Neural cell (in vitro differentiated cells): ENCODE measurements around the gene RFX2.

ENCODE experiments used
- CTCF ChIP-seq: fragments of 450-650 bp; IDR thresholded peaks from 2 replicates; pipeline ENCODE4 v1.5.1; 2014; ENCODE audit warnings: antibody characterized with exemption, mild to moderate bottlenecking, moderate library complexity; ENCODE audit not compliant: poor library complexity, severe bottlenecking
- EP300 ChIP-seq: fragments of 450-650 bp; conservative IDR thresholded peaks from 2 replicates; pipeline ENCODE4 v1.6.1; 2014; ENCODE audit warnings: antibody characterized with exemption, mild to moderate bottlenecking, moderate library complexity; ENCODE audit not compliant: poor library complexity, severe bottlenecking
- EZH2 ChIP-seq: fragments of 200-600, 300-800 bp; shearing (Covaris generic), sonication (generic); IDR thresholded peaks from 2 replicates; pipeline ENCODE4 v1.6.1; 2014; ENCODE audit warnings: antibody characterized with exemption, low read length, borderline replicate concordance, mild to moderate bottlenecking; ENCODE audit not compliant: insufficient read depth, poor library complexity, severe bottlenecking
- POLR2AphosphoS5 ChIP-seq: IDR thresholded peaks from 2 replicates; pipeline ENCODE4 v1.6.1; 2012
- RAD21 ChIP-seq: fragments of 450-650 bp; conservative IDR thresholded peaks from 2 replicates; pipeline ENCODE4 v1.6.1; 2014; ENCODE audit warnings: antibody characterized with exemption, mild to moderate bottlenecking, moderate library complexity
- SMC3 ChIP-seq: fragments of 450-650 bp; conservative IDR thresholded peaks from 2 replicates; pipeline ENCODE4 v1.6.1; 2014; ENCODE audit warnings: antibody characterized with exemption, mild to moderate bottlenecking, moderate library complexity; ENCODE audit not compliant: poor library complexity
- TF ChIP-seq, protein P1 (sequence below): IDR thresholded peaks from 2 replicates; pipeline ENCODE4 v1.6.1; 2012; ENCODE audit warnings: borderline replicate concordance

DNA sequence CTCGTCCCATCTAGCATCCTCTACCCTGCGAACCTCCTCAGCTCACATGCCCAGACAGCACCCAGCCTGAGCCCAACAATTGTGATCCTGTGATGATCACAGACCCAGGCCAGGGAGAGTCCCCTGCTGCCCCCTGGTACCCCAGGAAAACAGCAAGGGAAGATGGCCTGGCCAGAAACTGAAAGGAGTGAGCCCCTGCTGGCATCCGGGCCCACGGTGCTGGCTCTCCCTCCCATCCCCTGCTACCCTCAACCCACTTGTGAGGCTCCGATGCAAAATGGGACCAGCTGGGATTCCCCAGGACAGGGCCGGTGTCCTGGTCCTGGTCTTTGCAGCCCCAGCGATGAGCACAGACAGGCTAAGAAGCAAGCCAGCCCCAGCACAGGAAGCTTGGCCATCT lies 146.4 kb downstream of the RFX2 start:
- TF ChIP-seq CTCF = no peak
- TF ChIP-seq, protein P1, sequence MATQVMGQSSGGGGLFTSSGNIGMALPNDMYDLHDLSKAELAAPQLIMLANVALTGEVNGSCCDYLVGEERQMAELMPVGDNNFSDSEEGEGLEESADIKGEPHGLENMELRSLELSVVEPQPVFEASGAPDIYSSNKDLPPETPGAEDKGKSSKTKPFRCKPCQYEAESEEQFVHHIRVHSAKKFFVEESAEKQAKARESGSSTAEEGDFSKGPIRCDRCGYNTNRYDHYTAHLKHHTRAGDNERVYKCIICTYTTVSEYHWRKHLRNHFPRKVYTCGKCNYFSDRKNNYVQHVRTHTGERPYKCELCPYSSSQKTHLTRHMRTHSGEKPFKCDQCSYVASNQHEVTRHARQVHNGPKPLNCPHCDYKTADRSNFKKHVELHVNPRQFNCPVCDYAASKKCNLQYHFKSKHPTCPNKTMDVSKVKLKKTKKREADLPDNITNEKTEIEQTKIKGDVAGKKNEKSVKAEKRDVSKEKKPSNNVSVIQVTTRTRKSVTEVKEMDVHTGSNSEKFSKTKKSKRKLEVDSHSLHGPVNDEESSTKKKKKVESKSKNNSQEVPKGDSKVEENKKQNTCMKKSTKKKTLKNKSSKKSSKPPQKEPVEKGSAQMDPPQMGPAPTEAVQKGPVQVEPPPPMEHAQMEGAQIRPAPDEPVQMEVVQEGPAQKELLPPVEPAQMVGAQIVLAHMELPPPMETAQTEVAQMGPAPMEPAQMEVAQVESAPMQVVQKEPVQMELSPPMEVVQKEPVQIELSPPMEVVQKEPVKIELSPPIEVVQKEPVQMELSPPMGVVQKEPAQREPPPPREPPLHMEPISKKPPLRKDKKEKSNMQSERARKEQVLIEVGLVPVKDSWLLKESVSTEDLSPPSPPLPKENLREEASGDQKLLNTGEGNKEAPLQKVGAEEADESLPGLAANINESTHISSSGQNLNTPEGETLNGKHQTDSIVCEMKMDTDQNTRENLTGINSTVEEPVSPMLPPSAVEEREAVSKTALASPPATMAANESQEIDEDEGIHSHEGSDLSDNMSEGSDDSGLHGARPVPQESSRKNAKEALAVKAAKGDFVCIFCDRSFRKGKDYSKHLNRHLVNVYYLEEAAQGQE = no peak
- no peak for TF ChIP-seq EP300
- TF ChIP-seq EZH2 = no peak
- TF ChIP-seq RAD21 = no peak
- TF ChIP-seq SMC3 = no peak
- TF ChIP-seq POLR2AphosphoS5 = no peak
